ENCODE data around the gene MYZAP. TPM values are rescaled to one million over a fixed set of nuclear protein-coding genes. Genes with fewer than 3 reads are reported as not detected.

Gene MYZAP
- polyA plus RNA-seq, 1 donor (not counting 4 experiments of a cell fraction or from before 2014, with no cell fraction given), result 1.8 TPM

GRCh38 chr15:57619746-57620145 lies 28.0 kb downstream of the MYZAP start:
- no peak overlapping the region for H3K9ac ChIP-seq (ENCODE audit: control insufficient read depth, extremely low read depth, insufficient read depth, low read length)
- no peaks in the 10 kb centered on the region for H3K36me3 ChIP-seq (ENCODE audit: control insufficient read depth in 2 of 2, extremely low read depth in 1 of 2, insufficient read depth in 2 of 2, low read length in 2 of 2)
- no peak for DNase-seq (ENCODE audit: low read depth, low spot score)
- no peak overlapping the region for H3K4me3 ChIP-seq (ENCODE audit: control insufficient read depth in 2 of 3, extremely low read depth in 1 of 3, insufficient read depth in 2 of 3, low read depth in 1 of 3, low read length in 3 of 3)
- dilution Hi-C loops (cut with MboI; ENCODE audit: extremely low pct_ligation_motif_present, low sequenced_read_pairs), result no loop called here
- H3K4me2 ChIP-seq (ENCODE audit: control insufficient read depth, extremely low read depth, insufficient read depth, low read depth, low read length), result no peak overlapping the region
- TF ChIP-seq EZH2 (IDR thresholded peaks at IDR 0.05; ENCODE audit: low read length) (no peak), CTCF (optimal IDR thresholded peaks at IDR 0.05 in 1 of 3, IDR thresholded peaks at IDR 0.05 in 1 of 3, conservative IDR thresholded peaks at IDR 0.05 in 1 of 3; ENCODE audit: extremely low read depth in 1 of 3, insufficient read depth in 2 of 3, low read length in 3 of 3) (no peak)
- H3K4me1 ChIP-seq (ENCODE audit: control insufficient read depth, extremely low read depth, insufficient read depth, low read length), result no peaks in the 10 kb centered on the region
- no peak overlapping the region for H2AFZ ChIP-seq (ENCODE audit: control insufficient read depth, low read length)
- H3K9me1 ChIP-seq (ENCODE audit: control insufficient read depth, extremely low read depth, insufficient read depth, low read length), result no peaks in the 10 kb centered on the region
- no peak overlapping the region for H3K27ac ChIP-seq (ENCODE audit: control insufficient read depth, insufficient read depth, low read length)
- no peaks in the 10 kb centered on the region for H4K20me1 ChIP-seq (ENCODE audit: control insufficient read depth, extremely low read depth, insufficient read depth, low read length)
- FAIRE-seq, result no peak
- no peaks in the 10 kb centered on the region for H3K9me3 ChIP-seq (ENCODE audit: control insufficient read depth, low read depth, low read length)
- no peaks in the 10 kb centered on the region for H3K79me2 ChIP-seq (ENCODE audit: control insufficient read depth, insufficient read depth, low read length)
- H3K27me3 ChIP-seq (ENCODE audit: control insufficient read depth, extremely low read depth, insufficient read depth, low read length), result no peaks in the 10 kb centered on the region

DNA sequence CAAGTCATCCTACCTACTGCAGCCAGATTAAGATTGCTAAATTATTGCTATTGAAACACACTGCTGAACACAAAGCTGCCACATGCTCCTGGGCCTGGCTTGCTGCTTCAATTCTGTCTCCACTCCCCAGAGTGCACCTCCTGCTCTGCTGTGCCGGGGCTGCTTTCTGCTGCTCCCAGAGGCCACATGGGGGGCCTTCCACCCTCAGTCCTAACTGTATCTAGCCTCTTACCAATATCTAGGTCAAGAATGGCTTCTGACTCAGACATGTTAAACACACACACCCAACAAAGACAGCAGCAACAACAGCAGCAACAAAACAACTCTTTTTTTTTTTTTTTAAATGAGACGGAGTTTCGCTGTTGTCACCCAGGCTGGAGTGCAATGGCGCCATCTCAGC lies 33.0 kb downstream of the MYZAP start:
- Histone ChIP-seq H3K36me3 (ENCODE audit: control insufficient read depth in 2 of 2, extremely low read depth in 1 of 2, insufficient read depth in 2 of 2, low read length in 2 of 2) (no peaks in the 10 kb centered on the region), H3K27me3 (ENCODE audit: control insufficient read depth, extremely low read depth, insufficient read depth, low read length) (no peaks in the 10 kb centered on the region), H3K9me3 (ENCODE audit: control insufficient read depth, low read depth, low read length) (no peaks in the 10 kb centered on the region), H2AFZ (ENCODE audit: control insufficient read depth, low read length) (no peak overlapping the region), H3K9me1 (ENCODE audit: control insufficient read depth, extremely low read depth, insufficient read depth, low read length) (no peaks in the 10 kb centered on the region), H3K4me1 (ENCODE audit: control insufficient read depth, extremely low read depth, insufficient read depth, low read length) (no peaks in the 10 kb centered on the region), H3K4me3 (ENCODE audit: control insufficient read depth in 2 of 3, extremely low read depth in 1 of 3, insufficient read depth in 2 of 3, low read depth in 1 of 3, low read length in 3 of 3) (no peak overlapping the region), H4K20me1 (ENCODE audit: control insufficient read depth, extremely low read depth, insufficient read depth, low read length) (no peaks in the 10 kb centered on the region), H3K79me2 (ENCODE audit: control insufficient read depth, insufficient read depth, low read length) (no peaks in the 10 kb centered on the region), H3K9ac (ENCODE audit: control insufficient read depth, extremely low read depth, insufficient read depth, low read length) (no peak overlapping the region), H3K27ac (ENCODE audit: control insufficient read depth, insufficient read depth, low read length) (no peak overlapping the region), H3K4me2 (ENCODE audit: control insufficient read depth, extremely low read depth, insufficient read depth, low read depth, low read length) (no peak overlapping the region)
- no peak for FAIRE-seq
- no peak for DNase-seq (ENCODE audit: low read depth, low spot score)
- dilution Hi-C loops (cut with MboI; ENCODE audit: extremely low pct_ligation_motif_present, low sequenced_read_pairs), result no loop called here
- TF ChIP-seq EZH2 (IDR thresholded peaks at IDR 0.05; ENCODE audit: low read length), result no peak
- TF ChIP-seq CTCF (optimal IDR thresholded peaks at IDR 0.05 in 1 of 3, IDR thresholded peaks at IDR 0.05 in 1 of 3, conservative IDR thresholded peaks at IDR 0.05 in 1 of 3; ENCODE audit: extremely low read depth in 1 of 3, insufficient read depth in 2 of 3, low read length in 3 of 3), result no peak
